CD4-positive, alpha-beta T cell (primary cell): ENCODE data around the gene TIGD6. TPM values are rescaled to one million over a fixed set of nuclear protein-coding genes. Genes with fewer than 3 reads are reported as not detected.

Experiments used
- ATAC-seq: fragments of 200-7000 bp; cut with Tn5 transposase; one replicate; pipeline ENCODE4 v1.10.0; 2022; ENCODE audit warnings: mild to moderate bottlenecking; ENCODE audit not compliant: poor library complexity
- CTCF ChIA-PET: fragments of 350-600 bp; sonication (Branson Sonifier 250); formaldehyde crosslinking; loops from one replicate; lab custom pipeline; 2021; ENCODE audit warnings: antibody characterized with exemption, inconsistent platforms; lab: Charles Lee
- POLR2A ChIA-PET: fragments of 350-600 bp; sonication (Branson Sonifier 250); formaldehyde crosslinking; loops from one replicate; lab custom pipeline; 2021; ENCODE audit warnings: antibody characterized with exemption, inconsistent platforms; lab: Charles Lee
- DNase-seq, 14 experiments: peaks; one replicate each; pipeline ENCODE4 v3.0.0-alpha.2; 2013 to 2020; ENCODE audit warnings: mixed read lengths in 2 of 14
- H3K27ac ChIP-seq, 2 donors: one replicate each; pipeline versions ENCODE4 v1.5.1 to v1.7.0; 2013; ENCODE audit warnings: low read length in 2 of 2, low read depth in 1 of 2, mild to moderate bottlenecking in 1 of 2
- H3K27me3 ChIP-seq, 2 experiments: 1 replicate in 1 of 2; 2 replicates in 1 of 2; pipeline versions ENCODE4 v1.6.1 to v1.7.0; 2013; ENCODE audit warnings: low read length in 2 of 2, control low read depth in 1 of 2, mild to moderate bottlenecking in 1 of 2, moderate library complexity in 1 of 2; ENCODE audit not compliant: insufficient read depth in 2 of 2, control insufficient read depth in 1 of 2
- H3K36me3 ChIP-seq: one replicate; pipeline ENCODE4 v1.6.1; 2013; ENCODE audit warnings: low read length, control low read depth; ENCODE audit not compliant: insufficient read depth
- H3K4me1 ChIP-seq: one replicate; pipeline ENCODE4 v1.6.1; 2013; ENCODE audit warnings: low read length, control low read depth; ENCODE audit not compliant: insufficient read depth
- H3K4me3 ChIP-seq: one replicate; pipeline ENCODE4 v1.5.1; 2013; ENCODE audit warnings: mild to moderate bottlenecking, low read length, moderate library complexity
- H3K9me3 ChIP-seq, 2 experiments: 1 replicate in 1 of 2; 2 replicates in 1 of 2; pipeline versions ENCODE4 v1.6.1 to v1.7.0; 2013; ENCODE audit warnings: low read length in 2 of 2, mild to moderate bottlenecking in 2 of 2, control low read depth in 1 of 2, moderate library complexity in 1 of 2; ENCODE audit not compliant: control insufficient read depth in 1 of 2, insufficient read depth in 1 of 2
- H3K27ac Mint-ChIP-seq: one replicate; pipeline ENCODE4 v1.8.0; 2020; ENCODE audit warnings: mixed read lengths
- H3K27me3 Mint-ChIP-seq: one replicate; pipeline ENCODE4 v1.8.0; 2021; ENCODE audit warnings: mixed read lengths
- H3K36me3 Mint-ChIP-seq: one replicate; pipeline ENCODE4 v1.8.0; 2021; ENCODE audit warnings: low read depth, mixed read lengths
- H3K4me1 Mint-ChIP-seq: one replicate; pipeline ENCODE4 v1.8.0; 2021; ENCODE audit warnings: low read depth, mixed read lengths
- H3K4me3 Mint-ChIP-seq: one replicate; pipeline ENCODE4 v1.8.0; 2020; ENCODE audit warnings: mild to moderate bottlenecking, mixed read lengths
- H3K9me3 Mint-ChIP-seq: one replicate; pipeline ENCODE4 v1.8.0; 2020; ENCODE audit warnings: mixed read lengths
- CTCF ChIP-seq: fragments of 200-600 bp; IDR thresholded peaks from one replicate; pipeline ENCODE4 v1.8.0; 2022; ENCODE audit warnings: antibody characterized with exemption, mild to moderate bottlenecking
- intact Hi-C, 2 experiments: fragments of 100-400 bp; cut with DNase I in 1 of 2; cut with micrococcal nuclease in 1 of 2; formaldehyde crosslinking; loops; one replicate each; pipeline versions ENCODE4 v1.15.1 to v1.9.0; 2023 to 2025; cut with DNase I, micrococcal nuclease
- total RNA-seq, 174 experiments: library from RNA in 2 of 174; stranded (reverse) in 2 of 174; gene quantifications; one replicate each; pipeline ENCODE4 v1.2.3 and lab custom pipeline; 2021 to 2026

TIGD6 gene
- total RNA-seq, 2 experiments from 2014 or later: 1.0 to 1.4 TPM

DNA sequence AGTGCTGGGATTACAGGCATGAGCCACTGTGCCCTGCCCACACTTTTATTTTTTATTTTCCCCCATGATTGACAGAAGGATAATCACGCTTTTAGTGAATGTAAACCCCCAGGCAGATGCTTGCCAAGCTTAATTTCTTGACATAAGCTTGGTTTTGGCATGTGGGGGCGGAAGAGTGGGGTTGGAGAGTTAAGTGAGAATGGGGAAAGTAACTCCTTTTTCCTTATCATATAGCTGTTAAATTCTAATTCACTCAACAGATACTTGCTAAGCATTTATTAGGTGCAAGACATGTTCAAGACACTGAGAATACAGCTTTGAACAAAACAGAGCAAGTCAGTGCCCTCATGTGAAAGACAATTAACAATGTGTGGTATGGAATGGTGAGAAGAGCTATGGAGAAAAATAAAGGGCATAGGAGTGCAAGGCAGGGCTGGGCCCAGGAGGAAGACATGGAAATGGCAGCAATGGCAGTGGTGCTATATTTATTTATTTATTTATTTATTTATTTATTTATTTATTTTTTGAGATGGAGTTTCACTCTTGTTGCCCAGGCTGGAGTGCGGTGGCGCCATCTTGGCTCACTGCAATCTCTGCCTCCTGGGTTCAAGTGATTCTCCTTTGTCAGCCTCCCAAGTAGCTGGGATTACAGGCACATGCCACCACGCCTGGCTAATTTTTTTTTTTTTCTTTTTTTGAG lies 37.7 kb downstream of the TIGD6 start:
- Mint-ChIP-seq H3K9me3 (no peaks in the 10 kb centered on the region), H3K36me3 (peaks cover 15% of the 10 kb centered on the region), H3K4me1 (peaks cover 32% of the 10 kb centered on the region), H3K27ac (peak overlapping the region; percentile 75), H3K27me3 (no peaks in the 10 kb centered on the region), H3K4me3 (peak overlapping the region; percentile 13)
- DNase-seq (no peak), ATAC-seq (no peak)
- no peak overlapping the region for H3K27ac ChIP-seq
- no peaks in the 10 kb centered on the region for H3K9me3 ChIP-seq
- ChIA-PET POLR2A (interaction anchor here (1.0 to 1.5 kb wide), 4 partner anchors 16 to 310 kb away, joined by 3 read pairs; partner anchors contain the start of genes HMGXB3 and TIGD6), CTCF (interaction anchor here (1.5 to 2.3 kb wide), 2 partner anchors 9 to 28 kb away, joined by 8 to 11 read pairs; no protein-coding TSS in a partner anchor)
- H3K4me1 ChIP-seq: peaks cover 28% of the 10 kb centered on the region
- intact Hi-C loops: loop anchor here (5.0 kb wide), 2 partner anchors 40 to 230 kb away; partner anchors contain the start of genes HMGXB3 (in 1 of the 2), PPARGC1B (in 1 of the 2) and TIGD6 (in 1 of the 2)
- no peaks in the 10 kb centered on the region for H3K27me3 ChIP-seq
- no peaks in the 10 kb centered on the region for H3K36me3 ChIP-seq
- no peak for TF ChIP-seq CTCF
- no peak overlapping the region for H3K4me3 ChIP-seq

GRCh38 chr5:149961957-149962409 lies 38.5 kb downstream of the TIGD6 start:
- Histone ChIP-seq H3K27ac (no peak overlapping the region), H3K36me3 (no peaks in the 10 kb centered on the region), H3K27me3 (no peaks in the 10 kb centered on the region), H3K9me3 (no peaks in the 10 kb centered on the region), H3K4me1 (peaks cover 28% of the 10 kb centered on the region), H3K4me3 (no peak overlapping the region)
- intact Hi-C loops: loop anchor here (5.0 kb wide), 2 partner anchors 40 to 230 kb away; partner anchors contain the start of genes HMGXB3 (in 1 of the 2), PPARGC1B (in 1 of the 2) and TIGD6 (in 1 of the 2)
- TF ChIP-seq CTCF: peak; percentile 18
- Mint-ChIP-seq H3K36me3 (peaks cover 15% of the 10 kb centered on the region), H3K27ac (peak overlapping the region; percentile 75), H3K4me3 (peak overlapping the region; percentile 93), H3K4me1 (peaks cover 32% of the 10 kb centered on the region), H3K9me3 (no peaks in the 10 kb centered on the region), H3K27me3 (no peaks in the 10 kb centered on the region)
- DNase-seq (peak in 3 of 14 experiments; percentile 15 to 41 (median 38)), ATAC-seq (no peak)
- ChIA-PET CTCF (interaction anchor here (0.6 to 2.3 kb wide), 7 partner anchors 10 to 496 kb away, joined by 3 to 11 read pairs (median 4); no protein-coding TSS in a partner anchor), POLR2A (interaction anchor here (1.0 to 1.5 kb wide), 4 partner anchors 16 to 309 kb away, joined by 3 read pairs; partner anchors contain the start of genes HMGXB3 and TIGD6)

DNA sequence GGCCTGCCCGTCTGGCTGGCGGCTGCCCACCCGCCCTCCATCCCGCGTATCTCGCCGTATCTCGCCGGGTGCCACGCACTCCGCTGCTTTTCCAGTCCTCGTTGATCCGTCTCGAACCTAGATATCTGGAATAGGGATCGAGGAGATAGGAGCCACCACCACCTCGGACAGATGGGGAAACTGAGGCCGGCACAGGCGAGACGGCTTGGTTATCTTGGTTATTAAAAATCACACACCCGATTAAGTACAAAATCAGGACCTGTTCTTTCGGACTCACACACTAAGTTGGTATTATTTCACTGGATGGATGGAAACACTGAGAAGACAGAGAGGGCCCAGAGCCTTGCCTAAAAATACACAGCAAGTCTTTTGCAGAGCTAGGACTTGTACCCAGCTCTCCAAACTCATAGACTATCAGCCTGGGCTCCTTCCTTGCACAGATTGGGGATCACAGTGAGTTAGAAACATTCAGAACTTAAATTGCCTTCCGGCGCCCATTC lies 39.2 kb downstream of the TIGD6 start:
- no peak for TF ChIP-seq CTCF
- POLR2A ChIA-PET: interaction anchor here (1.3 to 2.6 kb wide), 5 partner anchors 17 to 410 kb away, joined by 3 to 22 read pairs (median 4); partner anchors contain the start of genes CSNK1A1, HMGXB3, PPARGC1B and TIGD6
- DNase-seq (peak in 1 of 14 experiments; percentile 12), ATAC-seq (no peak)
- Mint-ChIP-seq H3K4me3 (peak overlapping the region; percentile 93), H3K36me3 (peaks cover 15% of the 10 kb centered on the region), H3K4me1 (peaks cover 32% of the 10 kb centered on the region), H3K27ac (peak overlapping the region; percentile 75), H3K27me3 (no peaks in the 10 kb centered on the region), H3K9me3 (no peaks in the 10 kb centered on the region)
- peak overlapping the region; percentile 98 for H3K4me3 ChIP-seq
- H3K27ac ChIP-seq: peak overlapping the region; percentile 56 to 67
- CTCF ChIA-PET: interaction anchor here (0.9 to 2.3 kb wide), 3 partner anchors 30 to 127 kb away, joined by 3 to 11 read pairs (median 5); no protein-coding TSS in a partner anchor
- no peaks in the 10 kb centered on the region for H3K27me3 ChIP-seq
- H3K9me3 ChIP-seq: no peaks in the 10 kb centered on the region
- no peaks in the 10 kb centered on the region for H3K36me3 ChIP-seq
- H3K4me1 ChIP-seq: peaks cover 28% of the 10 kb centered on the region
- intact Hi-C loops: loop anchor here (5.0 kb wide), 2 partner anchors 41 to 229 kb away; partner anchors contain the start of genes HMGXB3 (in 1 of the 2), PPARGC1B (in 1 of the 2) and TIGD6 (in 1 of the 2)
